CD4-positive, alpha-beta T cell (primary cell): ENCODE measurements around the gene RPS10. TPM values are rescaled to one million over a fixed set of nuclear protein-coding genes. Genes with fewer than 3 reads are reported as not detected.

Experiments
- ATAC-seq: fragments of 200-7000 bp; cut with Tn5 transposase; one replicate; pipeline ENCODE4 v1.10.0; 2022; ENCODE audit warnings: mild to moderate bottlenecking; ENCODE audit not compliant: poor library complexity
- CTCF ChIA-PET: fragments of 350-600 bp; sonication (Branson Sonifier 250); formaldehyde crosslinking; loops from one replicate; lab custom pipeline; 2021; ENCODE audit warnings: antibody characterized with exemption, inconsistent platforms; lab: Charles Lee
- POLR2A ChIA-PET: fragments of 350-600 bp; sonication (Branson Sonifier 250); formaldehyde crosslinking; loops from one replicate; lab custom pipeline; 2021; ENCODE audit warnings: antibody characterized with exemption, inconsistent platforms; lab: Charles Lee
- DNase-seq, 14 experiments: peaks; one replicate each; pipeline ENCODE4 v3.0.0-alpha.2; 2013 to 2020; ENCODE audit warnings: mixed read lengths in 2 of 14
- H3K27ac ChIP-seq, 2 donors: one replicate each; pipeline versions ENCODE4 v1.5.1 to v1.7.0; 2013; ENCODE audit warnings: low read length in 2 of 2, low read depth in 1 of 2, mild to moderate bottlenecking in 1 of 2
- H3K27me3 ChIP-seq, 2 experiments: 1 replicate in 1 of 2; 2 replicates in 1 of 2; pipeline versions ENCODE4 v1.6.1 to v1.7.0; 2013; ENCODE audit warnings: low read length in 2 of 2, control low read depth in 1 of 2, mild to moderate bottlenecking in 1 of 2, moderate library complexity in 1 of 2; ENCODE audit not compliant: insufficient read depth in 2 of 2, control insufficient read depth in 1 of 2
- H3K36me3 ChIP-seq: one replicate; pipeline ENCODE4 v1.6.1; 2013; ENCODE audit warnings: low read length, control low read depth; ENCODE audit not compliant: insufficient read depth
- H3K4me1 ChIP-seq: one replicate; pipeline ENCODE4 v1.6.1; 2013; ENCODE audit warnings: low read length, control low read depth; ENCODE audit not compliant: insufficient read depth
- H3K4me3 ChIP-seq: one replicate; pipeline ENCODE4 v1.5.1; 2013; ENCODE audit warnings: mild to moderate bottlenecking, low read length, moderate library complexity
- H3K9me3 ChIP-seq, 2 experiments: 1 replicate in 1 of 2; 2 replicates in 1 of 2; pipeline versions ENCODE4 v1.6.1 to v1.7.0; 2013; ENCODE audit warnings: low read length in 2 of 2, mild to moderate bottlenecking in 2 of 2, control low read depth in 1 of 2, moderate library complexity in 1 of 2; ENCODE audit not compliant: control insufficient read depth in 1 of 2, insufficient read depth in 1 of 2
- H3K27ac Mint-ChIP-seq: one replicate; pipeline ENCODE4 v1.8.0; 2020; ENCODE audit warnings: mixed read lengths
- H3K27me3 Mint-ChIP-seq: one replicate; pipeline ENCODE4 v1.8.0; 2021; ENCODE audit warnings: mixed read lengths
- H3K36me3 Mint-ChIP-seq: one replicate; pipeline ENCODE4 v1.8.0; 2021; ENCODE audit warnings: low read depth, mixed read lengths
- H3K4me1 Mint-ChIP-seq: one replicate; pipeline ENCODE4 v1.8.0; 2021; ENCODE audit warnings: low read depth, mixed read lengths
- H3K4me3 Mint-ChIP-seq: one replicate; pipeline ENCODE4 v1.8.0; 2020; ENCODE audit warnings: mild to moderate bottlenecking, mixed read lengths
- H3K9me3 Mint-ChIP-seq: one replicate; pipeline ENCODE4 v1.8.0; 2020; ENCODE audit warnings: mixed read lengths
- intact Hi-C, 2 experiments: fragments of 100-400 bp; cut with DNase I in 1 of 2; cut with micrococcal nuclease in 1 of 2; formaldehyde crosslinking; loops; one replicate each; pipeline versions ENCODE4 v1.15.1 to v1.9.0; 2023 to 2025; cut with DNase I, micrococcal nuclease
- total RNA-seq, 174 experiments: library from RNA in 2 of 174; stranded (reverse) in 2 of 174; gene quantifications; one replicate each; pipeline ENCODE4 v1.2.3 and lab custom pipeline; 2021 to 2026
- TF ChIP-seq, protein P1 (sequence below): fragments of 200-600 bp; IDR thresholded peaks from one replicate; pipeline ENCODE4 v1.8.0; 2022; ENCODE audit warnings: antibody characterized with exemption, mild to moderate bottlenecking

RPS10 gene
- total RNA-seq, 2 experiments from 2014 or later, result 3,088 to 3,122 TPM

DNA sequence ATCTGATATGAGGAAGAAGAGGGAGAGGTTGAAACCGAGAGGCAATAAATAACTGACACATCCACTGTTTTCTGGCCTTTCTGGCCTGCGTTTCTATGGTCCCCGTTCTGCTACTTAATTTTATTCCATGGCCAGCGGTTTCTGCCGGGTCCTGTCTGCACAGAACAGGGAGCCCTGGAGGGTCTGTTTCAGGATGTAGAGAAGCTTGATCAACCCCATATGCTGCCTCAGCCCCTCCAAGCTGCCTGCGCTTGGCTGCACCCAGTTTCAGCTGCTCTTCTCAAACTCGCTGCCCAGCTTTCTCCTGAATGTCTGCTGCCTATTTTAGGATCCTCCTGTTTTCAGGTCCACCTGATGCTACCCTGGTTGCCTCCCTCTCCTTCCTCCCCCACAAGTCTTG lies 21.5 kb upstream of the RPS10 start:
- ATAC-seq (no peak), DNase-seq (no peak)
- Histone ChIP-seq H3K36me3 (no peaks in the 10 kb centered on the region), H3K4me1 (no peaks in the 10 kb centered on the region), H3K27ac (no peak overlapping the region), H3K4me3 (no peak overlapping the region), H3K27me3 (no peaks in the 10 kb centered on the region), H3K9me3 (no peaks in the 10 kb centered on the region)
- ChIA-PET CTCF (no interaction called here), POLR2A (no interaction called here)
- Mint-ChIP-seq H3K27me3 (no peaks in the 10 kb centered on the region), H3K4me1 (no peaks in the 10 kb centered on the region), H3K9me3 (peaks cover 2% of the 10 kb centered on the region), H3K27ac (no peak overlapping the region), H3K4me3 (no peak overlapping the region), H3K36me3 (no peaks in the 10 kb centered on the region)
- TF ChIP-seq, protein P1, sequence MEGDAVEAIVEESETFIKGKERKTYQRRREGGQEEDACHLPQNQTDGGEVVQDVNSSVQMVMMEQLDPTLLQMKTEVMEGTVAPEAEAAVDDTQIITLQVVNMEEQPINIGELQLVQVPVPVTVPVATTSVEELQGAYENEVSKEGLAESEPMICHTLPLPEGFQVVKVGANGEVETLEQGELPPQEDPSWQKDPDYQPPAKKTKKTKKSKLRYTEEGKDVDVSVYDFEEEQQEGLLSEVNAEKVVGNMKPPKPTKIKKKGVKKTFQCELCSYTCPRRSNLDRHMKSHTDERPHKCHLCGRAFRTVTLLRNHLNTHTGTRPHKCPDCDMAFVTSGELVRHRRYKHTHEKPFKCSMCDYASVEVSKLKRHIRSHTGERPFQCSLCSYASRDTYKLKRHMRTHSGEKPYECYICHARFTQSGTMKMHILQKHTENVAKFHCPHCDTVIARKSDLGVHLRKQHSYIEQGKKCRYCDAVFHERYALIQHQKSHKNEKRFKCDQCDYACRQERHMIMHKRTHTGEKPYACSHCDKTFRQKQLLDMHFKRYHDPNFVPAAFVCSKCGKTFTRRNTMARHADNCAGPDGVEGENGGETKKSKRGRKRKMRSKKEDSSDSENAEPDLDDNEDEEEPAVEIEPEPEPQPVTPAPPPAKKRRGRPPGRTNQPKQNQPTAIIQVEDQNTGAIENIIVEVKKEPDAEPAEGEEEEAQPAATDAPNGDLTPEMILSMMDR, result no peak
- intact Hi-C loops, result no loop called here

DNA sequence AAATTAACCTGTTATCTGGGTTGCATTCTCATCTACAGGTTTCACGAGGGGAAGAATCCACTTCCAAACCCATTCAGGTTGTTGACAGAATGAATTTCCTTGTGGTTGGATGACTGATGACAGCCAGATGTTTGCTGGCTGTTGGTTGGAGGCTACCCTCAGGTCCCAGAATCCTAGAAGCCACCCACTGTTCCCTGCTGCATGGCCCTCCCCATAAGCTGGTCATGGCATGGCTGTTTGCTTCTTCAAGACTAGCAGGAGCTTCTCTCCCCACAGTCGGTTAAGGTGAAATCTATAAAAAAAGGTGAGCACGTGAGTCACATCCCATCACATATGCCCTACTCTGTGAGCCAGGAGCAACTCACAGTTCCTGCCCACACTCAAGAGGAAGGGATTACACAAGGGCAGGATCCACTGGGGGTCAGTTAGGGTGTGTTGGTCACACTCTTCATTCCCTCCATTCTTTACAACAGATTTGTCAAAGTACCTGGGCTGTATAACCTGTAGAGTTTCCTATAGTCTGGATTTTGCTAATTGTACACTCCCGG lies 19.5 kb upstream of the RPS10 start:
- no peaks in the 10 kb centered on the region for H3K36me3 ChIP-seq
- ATAC-seq, result no peak
- Mint-ChIP-seq H3K36me3 (no peaks in the 10 kb centered on the region), H3K27ac (no peak overlapping the region), H3K4me1 (no peaks in the 10 kb centered on the region), H3K27me3 (no peaks in the 10 kb centered on the region), H3K4me3 (no peak overlapping the region), H3K9me3 (no peaks in the 10 kb centered on the region)
- no peak for DNase-seq
- intact Hi-C loops, result no loop called here
- no peak overlapping the region for H3K27ac ChIP-seq
- H3K27me3 ChIP-seq, result no peaks in the 10 kb centered on the region
- H3K4me1 ChIP-seq, result no peaks in the 10 kb centered on the region
- TF ChIP-seq, protein P1, result no peak
- ChIA-PET POLR2A (no interaction called here), CTCF (no interaction called here)
- H3K9me3 ChIP-seq, result no peaks in the 10 kb centered on the region
- H3K4me3 ChIP-seq, result no peak overlapping the region

DNA sequence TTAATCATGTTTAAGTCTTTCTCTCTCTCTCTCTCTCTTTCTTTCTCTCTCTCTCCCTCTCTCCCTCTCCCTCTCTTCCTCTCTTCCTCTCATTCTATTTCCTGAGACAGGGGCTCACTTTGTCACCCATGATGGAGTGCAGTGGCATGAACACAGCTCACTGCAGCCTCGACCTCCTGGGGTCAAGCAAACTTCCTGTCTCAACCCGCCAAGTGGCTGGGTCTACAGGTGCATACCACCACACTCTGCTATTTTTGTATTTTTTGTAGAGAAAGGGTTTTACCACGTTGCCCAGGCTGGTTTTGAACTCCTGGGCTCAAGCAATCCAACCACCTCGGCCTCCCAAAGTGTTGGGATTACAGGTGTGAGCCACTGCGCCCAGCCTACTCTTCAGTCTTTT lies 15.7 kb upstream of the RPS10 start:
- H3K27me3 Mint-ChIP-seq, result no peaks in the 10 kb centered on the region
- no peaks in the 10 kb centered on the region for H3K36me3 ChIP-seq
- H3K36me3 Mint-ChIP-seq, result no peaks in the 10 kb centered on the region
- DNase-seq (no peak), ATAC-seq (no peak)
- H3K27ac ChIP-seq, result no peak overlapping the region
- no peak overlapping the region for H3K27ac Mint-ChIP-seq
- POLR2A ChIA-PET, result no interaction called here
- H3K4me3 Mint-ChIP-seq, result no peak overlapping the region
- peaks cover 0 to 6% of the 10 kb centered on the region in 2 experiments for H3K9me3 ChIP-seq
- TF ChIP-seq, protein P1, result no peak
- no peak overlapping the region for H3K4me3 ChIP-seq
- intact Hi-C loops, result no loop called here
- no peaks in the 10 kb centered on the region for H3K27me3 ChIP-seq
- no peaks in the 10 kb centered on the region for H3K4me1 Mint-ChIP-seq
- no peaks in the 10 kb centered on the region for H3K4me1 ChIP-seq
- H3K9me3 Mint-ChIP-seq, result no peaks in the 10 kb centered on the region
- CTCF ChIA-PET, result no interaction called here
